Colonic mucosa (tissue), 4 donors: ENCODE results near the gene MBD3L2B. TPM values are rescaled to one million over a fixed set of nuclear protein-coding genes. Genes with fewer than 3 reads are reported as not detected.
"Not testable (repeated sequence)": the region's sequence is repeated elsewhere in the genome, so short reads cannot be mapped to it uniquely, and the experiment has no call there.

Experiments used
- DNase-seq: peaks from one replicate; pipeline ENCODE4 v3.0.0-alpha.2; 2020
- H3K27ac ChIP-seq: fragments of 200-600 bp; one replicate; pipeline ENCODE4 v1.8.0; 2021
- H3K27me3 ChIP-seq: fragments of 200-600 bp; one replicate; pipeline ENCODE4 v1.8.0; 2021
- H3K36me3 ChIP-seq: fragments of 200-600 bp; one replicate; pipeline ENCODE4 v1.8.0; 2021
- H3K4me1 ChIP-seq: fragments of 200-600 bp; one replicate; pipeline ENCODE4 v1.8.0; 2021; ENCODE audit warnings: mild to moderate bottlenecking
- H3K4me3 ChIP-seq: fragments of 200-600 bp; one replicate; pipeline ENCODE4 v1.8.0; 2021
- H3K9ac ChIP-seq, 2 donors: one replicate each; pipeline ENCODE4 v1.7.0; 2013; ENCODE audit warnings: control low read depth in 2 of 2, low read depth in 2 of 2, low read length in 2 of 2
- H3K9me3 ChIP-seq: fragments of 200-600 bp; one replicate; pipeline ENCODE4 v1.8.0; 2021
- intact Hi-C: fragments of 100-400 bp; cut with DNase I; formaldehyde crosslinking; loops from one replicate; pipeline ENCODE4 v1.14.1; 2022
- total RNA-seq, 2 donors: library from RNA; stranded (reverse); fragmentation: NEBNext Ultra II Directional in 1 of 2; extraction: Animal tissue kit (Norgen Biotek cat#: 25700) in 1 of 2; gene quantifications; one replicate each; pipeline ENCODE4 v1.2.1, GENCODE V29; 2021
- TF ChIP-seq, protein P1 (sequence below): fragments of 200-600 bp; IDR thresholded peaks from one replicate; pipeline ENCODE4 v1.8.0; 2022; ENCODE audit warnings: antibody characterized with exemption, mild to moderate bottlenecking
- donor health status: healthy.
- donor health status: DM: no; HTN: no; CAD: no.
- donor health status: DM: no; HTN: no; CAD: no.

Gene MBD3L2B
- total RNA-seq, 2 donors from 2014 or later = not detected

DNA sequence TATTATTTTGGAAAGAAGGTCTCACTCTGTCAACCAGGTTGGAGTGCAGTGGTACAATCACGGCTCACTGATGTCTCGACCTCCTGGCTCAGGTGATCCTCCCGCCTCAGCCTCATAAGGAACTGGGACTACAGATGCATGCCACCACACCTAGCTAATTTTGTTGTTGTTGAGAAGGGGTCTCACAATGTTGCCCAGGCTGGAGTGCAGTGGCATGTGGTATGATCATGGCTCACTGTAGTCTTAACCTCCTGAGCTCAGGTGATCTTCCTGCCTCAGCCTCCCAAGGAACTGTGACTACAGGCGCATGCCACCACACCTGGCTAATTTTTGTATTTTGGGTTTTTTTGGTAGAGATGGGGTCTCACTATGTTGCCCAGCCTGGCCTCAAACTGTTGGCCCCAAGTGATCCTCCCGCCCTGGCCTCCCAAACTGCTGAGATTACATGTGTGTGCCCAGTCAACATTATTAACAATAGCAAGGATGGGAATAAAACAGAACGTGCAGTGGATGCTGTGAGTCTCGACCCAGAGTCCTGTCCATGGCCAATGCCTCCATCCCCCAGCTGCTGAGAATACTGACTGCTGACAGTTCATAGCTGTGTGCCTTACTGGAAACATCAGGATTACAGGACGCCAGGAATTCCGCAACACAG lies 42.7 kb upstream of the MBD3L2B start:
- Histone ChIP-seq H3K9me3 (no peaks in the 10 kb centered on the region), H3K36me3 (no peaks in the 10 kb centered on the region), H3K9ac (no peak overlapping the region), H3K4me1 (no peaks in the 10 kb centered on the region), H3K27me3 (no peaks in the 10 kb centered on the region), H3K27ac (no peak overlapping the region), H3K4me3 (no peak overlapping the region)
- TF ChIP-seq, protein P1, sequence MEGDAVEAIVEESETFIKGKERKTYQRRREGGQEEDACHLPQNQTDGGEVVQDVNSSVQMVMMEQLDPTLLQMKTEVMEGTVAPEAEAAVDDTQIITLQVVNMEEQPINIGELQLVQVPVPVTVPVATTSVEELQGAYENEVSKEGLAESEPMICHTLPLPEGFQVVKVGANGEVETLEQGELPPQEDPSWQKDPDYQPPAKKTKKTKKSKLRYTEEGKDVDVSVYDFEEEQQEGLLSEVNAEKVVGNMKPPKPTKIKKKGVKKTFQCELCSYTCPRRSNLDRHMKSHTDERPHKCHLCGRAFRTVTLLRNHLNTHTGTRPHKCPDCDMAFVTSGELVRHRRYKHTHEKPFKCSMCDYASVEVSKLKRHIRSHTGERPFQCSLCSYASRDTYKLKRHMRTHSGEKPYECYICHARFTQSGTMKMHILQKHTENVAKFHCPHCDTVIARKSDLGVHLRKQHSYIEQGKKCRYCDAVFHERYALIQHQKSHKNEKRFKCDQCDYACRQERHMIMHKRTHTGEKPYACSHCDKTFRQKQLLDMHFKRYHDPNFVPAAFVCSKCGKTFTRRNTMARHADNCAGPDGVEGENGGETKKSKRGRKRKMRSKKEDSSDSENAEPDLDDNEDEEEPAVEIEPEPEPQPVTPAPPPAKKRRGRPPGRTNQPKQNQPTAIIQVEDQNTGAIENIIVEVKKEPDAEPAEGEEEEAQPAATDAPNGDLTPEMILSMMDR = no peak
- intact Hi-C loops = no loop called here
- DNase-seq = no peak

DNA sequence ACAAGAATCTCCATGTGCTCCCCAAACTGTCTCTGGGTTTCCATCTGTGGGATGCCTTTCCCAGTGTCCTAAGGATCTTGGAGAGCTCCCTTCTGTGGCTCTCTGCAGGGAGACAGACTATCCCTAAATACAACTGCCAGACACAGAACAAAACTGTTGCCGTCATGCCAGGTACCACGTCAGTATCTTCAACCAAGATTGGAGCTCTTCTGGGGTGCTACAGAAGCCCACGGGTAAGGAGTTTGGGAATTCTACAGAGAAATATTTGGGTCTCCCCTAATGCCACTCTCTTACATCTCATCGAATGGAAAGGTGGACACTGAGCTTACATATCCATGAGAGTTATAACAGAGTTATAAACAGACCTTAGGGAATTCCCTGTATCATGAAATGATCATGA lies 42.1 kb upstream of the MBD3L2B start:
- Histone ChIP-seq H3K27me3 (no peaks in the 10 kb centered on the region), H3K4me1 (no peaks in the 10 kb centered on the region), H3K27ac (no peak overlapping the region), H3K36me3 (no peaks in the 10 kb centered on the region), H3K9me3 (no peaks in the 10 kb centered on the region), H3K4me3 (no peak overlapping the region), H3K9ac (no peak overlapping the region)
- intact Hi-C loops = no loop called here
- TF ChIP-seq, protein P1 = no peak
- no peak for DNase-seq

DNA sequence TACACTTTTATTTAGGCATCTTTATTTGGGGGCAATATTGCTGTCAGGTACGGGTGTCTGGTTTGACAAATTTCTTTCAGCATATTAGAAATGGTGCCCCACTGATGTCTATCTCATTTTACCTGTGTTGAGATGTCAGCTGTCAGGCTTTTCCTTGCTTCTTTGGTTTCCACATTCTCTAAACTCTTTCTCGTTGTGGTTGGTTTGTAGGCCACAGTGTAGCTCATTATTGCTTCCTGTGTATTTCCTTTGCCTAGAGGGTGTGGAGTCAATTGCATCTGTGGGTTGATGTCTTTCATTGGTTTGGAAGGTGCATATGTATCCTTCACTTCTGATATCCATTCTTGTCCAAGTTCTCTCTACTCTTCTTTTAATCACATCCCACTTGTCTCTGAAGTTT lies 38.7 kb upstream of the MBD3L2B start:
- H3K9ac ChIP-seq, H3K27ac ChIP-seq, H3K27me3 ChIP-seq, intact Hi-C loops, H3K4me1 ChIP-seq, H3K36me3 ChIP-seq, H3K4me3 ChIP-seq, H3K9me3 ChIP-seq, DNase-seq: not testable (repeated sequence)

DNA sequence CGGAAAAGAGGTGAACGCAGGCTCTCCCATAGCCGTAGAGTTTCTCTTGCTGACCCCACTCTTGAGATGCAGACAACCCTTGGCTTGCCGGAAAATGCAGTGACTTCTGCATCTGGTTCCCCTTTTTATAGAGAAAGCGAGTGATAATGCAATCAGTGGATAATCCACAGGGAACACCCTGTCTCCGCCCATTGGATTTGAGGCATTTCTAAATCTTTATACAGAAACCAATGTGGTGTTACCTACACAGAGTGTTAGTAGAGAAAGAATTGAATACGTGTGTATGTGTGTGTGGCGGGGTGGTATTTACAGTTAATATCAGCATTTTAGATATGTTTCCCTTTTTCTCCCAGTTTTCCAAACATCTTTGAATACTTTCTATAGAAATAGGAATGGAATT lies 37.3 kb upstream of the MBD3L2B start, which contains the start of gene MBD3L3:
Gene MBD3L3 (minus strand): TSS at position 101 of the 400 bp plus-strand sequence. CDS start 71 bp downstream, at position 30.
- intact Hi-C loops, DNase-seq, H3K4me1 ChIP-seq, H3K36me3 ChIP-seq, H3K9ac ChIP-seq, H3K27ac ChIP-seq, H3K27me3 ChIP-seq, H3K9me3 ChIP-seq, H3K4me3 ChIP-seq: not testable (repeated sequence)

DNA sequence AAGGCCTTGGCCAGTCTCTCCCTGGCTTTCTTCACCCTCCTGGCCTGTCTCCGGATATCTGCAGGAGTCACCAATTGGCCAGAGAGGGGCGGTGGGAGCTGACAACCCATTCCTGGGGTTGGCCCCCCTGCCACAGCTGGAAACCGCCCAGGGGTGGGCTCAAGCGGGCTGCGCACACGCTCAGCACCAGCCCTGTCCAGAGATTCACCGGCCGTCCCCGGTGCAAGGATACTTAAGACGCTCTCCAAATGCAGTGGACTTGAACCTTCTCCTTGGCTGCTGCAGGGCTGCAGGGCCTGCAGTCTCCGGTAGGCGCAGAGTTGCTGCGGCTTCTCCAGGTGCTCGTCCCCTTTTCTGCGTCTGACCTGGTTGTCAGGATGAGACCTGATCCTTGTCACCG lies 35.1 kb upstream of the MBD3L2B start:
- H3K27me3 ChIP-seq, H3K36me3 ChIP-seq, H3K9ac ChIP-seq, intact Hi-C loops, H3K4me3 ChIP-seq, H3K9me3 ChIP-seq, DNase-seq, H3K27ac ChIP-seq, H3K4me1 ChIP-seq: not testable (repeated sequence)

DNA sequence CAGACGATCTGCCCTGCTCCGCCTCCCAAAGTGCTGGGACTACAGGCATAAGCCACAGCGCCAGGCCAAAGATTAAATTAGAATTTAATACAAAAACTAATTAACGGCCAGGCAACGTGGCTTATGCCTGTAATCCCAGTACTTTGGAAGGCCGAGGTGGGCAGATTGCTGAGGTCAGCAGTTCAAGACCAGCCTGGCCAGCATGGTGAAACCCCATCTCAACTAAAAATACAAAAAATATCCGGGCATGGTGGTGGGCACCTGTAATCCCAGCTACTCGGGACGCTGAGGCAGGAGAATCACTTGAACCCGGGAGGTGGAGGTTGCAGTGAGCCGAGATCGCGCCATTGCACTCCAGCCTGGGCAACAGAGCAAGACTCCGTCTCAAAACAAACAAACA lies 34.4 kb upstream of the MBD3L2B start:
- H3K36me3 ChIP-seq, H3K9me3 ChIP-seq, H3K27ac ChIP-seq, H3K9ac ChIP-seq, H3K4me3 ChIP-seq, H3K4me1 ChIP-seq, DNase-seq, intact Hi-C loops, H3K27me3 ChIP-seq: not testable (repeated sequence)

DNA sequence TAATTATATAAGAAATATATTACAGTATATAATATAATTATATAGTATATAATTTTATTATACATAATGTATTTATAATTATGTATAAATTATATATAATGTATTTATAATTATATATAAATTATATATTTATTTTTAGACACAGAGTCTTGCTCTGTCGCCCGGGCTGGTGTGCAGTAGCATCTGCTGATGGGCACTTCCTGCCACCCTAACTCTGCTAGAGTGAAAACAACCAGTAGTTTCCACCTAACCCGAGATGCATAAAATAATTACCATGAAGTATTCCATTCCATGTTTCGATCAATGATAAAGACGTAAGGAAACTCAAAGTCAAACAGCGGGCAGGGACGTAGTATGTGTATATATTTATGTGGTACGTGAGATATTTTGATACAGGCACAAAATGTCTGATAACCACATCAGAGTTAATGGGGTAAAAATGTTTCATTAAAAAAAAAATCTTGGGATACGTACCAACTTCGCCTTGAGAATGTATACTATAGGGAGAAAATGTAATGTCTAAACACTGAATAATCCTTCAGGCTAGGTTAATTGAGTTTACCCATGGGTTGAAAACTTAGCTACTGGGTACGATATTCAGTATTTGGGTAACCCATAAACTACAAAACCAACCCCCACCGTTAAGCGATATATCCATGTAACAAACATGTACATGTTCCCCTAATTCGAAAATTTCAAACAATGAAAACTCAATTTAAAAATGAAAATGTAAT lies 33.6 kb upstream of the MBD3L2B start:
- DNase-seq, H3K9ac ChIP-seq, H3K36me3 ChIP-seq, H3K27ac ChIP-seq, intact Hi-C loops, H3K9me3 ChIP-seq, H3K27me3 ChIP-seq, H3K4me3 ChIP-seq, H3K4me1 ChIP-seq: not testable (repeated sequence)

DNA sequence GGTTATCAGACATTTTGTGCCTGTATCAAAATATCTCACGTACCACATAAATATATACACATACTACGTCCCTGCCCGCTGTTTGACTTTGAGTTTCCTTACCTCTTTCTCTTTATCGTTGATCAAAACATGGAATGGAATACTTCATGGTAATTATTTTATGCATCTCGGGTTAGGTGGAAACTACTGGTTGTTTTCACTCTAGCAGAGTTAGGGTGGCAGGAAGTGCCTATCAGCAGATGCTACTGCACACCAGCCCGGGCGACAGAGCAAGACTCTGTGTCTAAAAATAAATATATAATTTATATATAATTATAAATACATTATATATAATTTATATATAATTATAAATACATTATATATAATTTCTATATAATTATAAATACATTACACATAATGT lies 31.7 kb upstream of the MBD3L2B start:
- H3K27me3 ChIP-seq, intact Hi-C loops, H3K9ac ChIP-seq, H3K4me3 ChIP-seq, H3K36me3 ChIP-seq, DNase-seq, H3K9me3 ChIP-seq, H3K4me1 ChIP-seq, H3K27ac ChIP-seq: not testable (repeated sequence)

DNA sequence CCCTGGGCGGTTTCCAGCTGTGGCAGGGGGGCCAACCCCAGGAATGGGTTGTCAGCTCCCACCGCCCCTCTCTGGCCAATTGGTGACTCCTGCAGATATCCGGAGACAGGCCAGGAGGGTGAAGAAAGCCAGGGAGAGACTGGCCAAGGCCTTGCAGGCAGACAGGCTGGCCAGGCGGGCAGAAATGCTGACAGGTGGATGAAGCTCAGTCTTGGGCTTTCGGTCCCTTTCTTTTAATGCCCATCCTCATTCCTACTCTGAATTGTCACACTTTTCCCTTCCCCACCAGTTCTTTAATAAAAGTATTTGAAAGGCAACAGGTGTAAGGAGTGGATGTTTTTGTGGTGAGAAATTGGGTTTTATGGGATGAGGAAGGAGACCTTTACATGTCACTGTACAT lies 30.2 kb upstream of the MBD3L2B start:
- H3K9me3 ChIP-seq, H3K4me1 ChIP-seq, H3K4me3 ChIP-seq, H3K27ac ChIP-seq, H3K36me3 ChIP-seq, H3K27me3 ChIP-seq, intact Hi-C loops, DNase-seq, H3K9ac ChIP-seq: not testable (repeated sequence)

DNA sequence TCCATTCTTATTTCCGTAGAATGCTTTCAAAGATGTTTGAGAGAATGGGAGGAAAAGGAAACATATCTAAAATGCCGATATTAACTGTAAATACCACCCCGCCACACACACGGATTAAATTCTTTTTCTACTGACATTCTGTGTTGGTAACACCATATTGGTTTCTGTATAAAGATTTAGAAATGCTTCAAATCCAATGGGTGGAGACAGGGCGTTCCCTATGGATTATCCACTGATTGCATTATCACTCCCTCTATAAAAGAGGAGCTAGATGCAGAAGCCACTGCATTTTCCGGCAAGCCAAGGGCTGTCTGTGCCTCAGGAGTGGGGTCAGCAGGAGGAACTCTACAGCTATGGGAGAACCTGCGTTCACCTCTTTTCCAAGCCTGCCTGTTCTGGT lies 27.8 kb upstream of the MBD3L2B start, which contains the start of gene MBD3L2:
Gene MBD3L2 (plus strand): TSS at position 301 of the 400 bp plus-strand sequence. CDS start 53 bp downstream, at position 354.
- H3K4me3 ChIP-seq, H3K9me3 ChIP-seq, H3K4me1 ChIP-seq, H3K27me3 ChIP-seq, DNase-seq, H3K27ac ChIP-seq, H3K9ac ChIP-seq, intact Hi-C loops, H3K36me3 ChIP-seq: not testable (repeated sequence)

DNA sequence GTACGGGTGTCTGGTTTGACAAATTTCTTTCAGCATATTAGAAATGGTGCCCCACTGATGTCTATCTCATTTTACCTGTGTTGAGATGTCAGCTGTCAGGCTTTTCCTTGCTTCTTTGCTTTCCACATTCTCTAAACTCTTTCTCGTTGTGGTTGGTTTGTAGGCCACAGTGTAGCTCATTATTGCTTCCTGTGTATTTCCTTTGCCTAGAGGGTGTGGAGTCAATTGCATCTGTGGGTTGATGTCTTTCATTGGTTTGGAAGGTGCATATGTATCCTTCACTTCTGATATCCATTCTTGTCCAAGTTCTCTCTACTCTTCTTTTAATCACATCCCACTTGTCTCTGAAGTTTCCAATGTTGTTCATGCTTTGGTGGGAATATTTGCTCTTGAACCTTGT lies 20.3 kb upstream of the MBD3L2B start:
- H3K36me3 ChIP-seq, DNase-seq, H3K4me3 ChIP-seq, intact Hi-C loops, H3K27me3 ChIP-seq, H3K9ac ChIP-seq, H3K27ac ChIP-seq, H3K9me3 ChIP-seq, H3K4me1 ChIP-seq: not testable (repeated sequence)
